ENCODE results near the gene DOCK11.
"Not testable (repeated sequence)": the region's sequence is repeated elsewhere in the genome, so short reads cannot be mapped to it uniquely, and the experiment has no call there.

DOCK11 gene

GRCh38 chrX:118577041-118577440 is 81.4 kb downstream of the DOCK11 start:
- no peak for DNase-seq

GRCh38 chrX:118579417-118579816 is 83.8 kb downstream of the DOCK11 start:
- no peak for DNase-seq

GRCh38 chrX:118582926-118583325 is 87.3 kb downstream of the DOCK11 start:
- DNase-seq = not testable (repeated sequence)

- no peak for DNase-seq
These were observed 88.2 kb downstream of the DOCK11 start for GRCh38 chrX:118583781-118584180.

- DNase-seq = no peak
These were observed 89.7 kb downstream of the DOCK11 start for GRCh38 chrX:118585296-118585695.

- not testable (repeated sequence) for DNase-seq
These were observed 90.6 kb downstream of the DOCK11 start for GRCh38 chrX:118586206-118586605.

GRCh38 chrX:118588715-118589114 is 93.1 kb downstream of the DOCK11 start:
- DNase-seq = no peak

GRCh38 chrX:118589227-118589626 is 93.6 kb downstream of the DOCK11 start:
- no peak for DNase-seq

GRCh38 chrX:118593407-118593806 is 97.8 kb downstream of the DOCK11 start:
- no peak for DNase-seq

- no peak for DNase-seq
These were observed 99.2 kb downstream of the DOCK11 start for GRCh38 chrX:118594697-118595420.

- peak; percentile 50 for DNase-seq
These were observed 100.0 kb downstream of the DOCK11 start for GRCh38 chrX:118595501-118596042.

GRCh38 chrX:118596390-118596789 is 100.8 kb downstream of the DOCK11 start:
- DNase-seq = no peak

- DNase-seq = no peak
These were observed 108.4 kb downstream of the DOCK11 start for GRCh38 chrX:118603981-118604380.

GRCh38 chrX:118612290-118612689 is 116.7 kb downstream of the DOCK11 start:
- no peak for DNase-seq

- no peak for DNase-seq
These were observed 118.5 kb downstream of the DOCK11 start for GRCh38 chrX:118614150-118614549.

GRCh38 chrX:118615141-118615540 is 119.5 kb downstream of the DOCK11 start:
- DNase-seq = no peak

GRCh38 chrX:118621081-118621759 is 125.6 kb downstream of the DOCK11 start:
- DNase-seq = no peak

GRCh38 chrX:118623062-118623461 is 127.4 kb downstream of the DOCK11 start:
- no peak for DNase-seq

GRCh38 chrX:118626346-118626745 is 130.7 kb downstream of the DOCK11 start:
- no peak for DNase-seq

- no peak for DNase-seq
These were observed 131.6 kb downstream of the DOCK11 start for GRCh38 chrX:118627084-118627758.

GRCh38 chrX:118630848-118631247 is 135.2 kb downstream of the DOCK11 start:
- DNase-seq = no peak

GRCh38 chrX:118631586-118631985 is 136.0 kb downstream of the DOCK11 start:
- no peak for DNase-seq

GRCh38 chrX:118632862-118633261 is 137.2 kb downstream of the DOCK11 start:
- no peak for DNase-seq

GRCh38 chrX:118633530-118633929 is 137.9 kb downstream of the DOCK11 start:
- no peak for DNase-seq

All from DMS79 (cell line).